ENCODE results near the gene USP7.
"Not testable (repeated sequence)": the region's sequence is repeated elsewhere in the genome, so short reads cannot be mapped to it uniquely, and the experiment has no call there.

Gene USP7

DNA sequence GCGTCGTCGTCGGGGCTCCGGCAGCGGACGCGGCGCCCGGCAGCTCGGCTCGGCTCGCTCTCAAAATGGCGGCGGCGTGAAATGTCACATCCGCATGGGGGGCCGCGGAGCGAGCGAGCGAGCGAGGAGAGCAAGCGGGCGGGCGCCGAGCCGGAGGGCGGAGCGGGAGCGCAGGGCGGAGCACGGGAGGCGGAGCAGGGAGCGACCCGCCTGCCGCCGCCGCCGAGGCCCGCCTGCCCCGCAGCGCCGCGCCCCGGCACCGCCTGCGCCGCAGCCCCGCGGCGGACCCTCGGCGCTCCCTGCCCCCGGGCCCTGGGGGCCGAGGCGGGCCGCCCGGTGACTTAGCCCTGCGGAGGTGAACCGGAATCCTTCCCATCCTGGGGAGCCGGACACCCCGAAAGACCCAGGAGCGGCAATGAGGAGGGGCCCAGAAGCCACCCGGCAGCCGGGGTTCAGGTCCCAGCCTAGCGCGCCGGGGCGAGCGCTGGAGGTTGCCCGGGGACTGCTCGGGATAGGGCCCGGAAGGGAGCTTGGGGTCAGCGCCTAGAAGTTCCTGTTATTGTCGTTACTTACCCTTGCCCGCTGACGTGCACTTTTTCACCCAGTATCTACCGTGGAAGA is at the start of gene USP7:
TSS of gene USP7 (minus strand) at position 86 of the 621 bp plus-strand sequence. CDS start 621 bp downstream, outside the sequence.
- peak; percentile 47 for DNase-seq

DNA sequence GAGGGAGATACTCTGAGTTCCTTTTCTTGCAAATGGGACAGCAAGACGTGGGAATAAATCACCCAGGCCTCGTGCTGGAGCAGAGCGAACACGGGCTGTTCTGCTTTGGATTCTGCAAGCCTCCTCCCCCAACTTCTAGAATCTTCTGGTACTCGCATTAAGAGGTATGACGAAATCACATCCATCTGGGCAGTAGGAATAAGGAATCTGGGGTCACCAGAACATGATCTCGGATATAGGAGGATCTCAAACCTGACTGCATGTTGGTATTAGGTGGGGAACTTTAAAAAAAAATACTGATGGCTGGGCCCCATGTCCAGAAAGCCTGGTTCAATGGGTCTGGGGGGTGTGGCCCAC is 49.8 kb upstream of the USP7 start:
- no peak for DNase-seq

DNA sequence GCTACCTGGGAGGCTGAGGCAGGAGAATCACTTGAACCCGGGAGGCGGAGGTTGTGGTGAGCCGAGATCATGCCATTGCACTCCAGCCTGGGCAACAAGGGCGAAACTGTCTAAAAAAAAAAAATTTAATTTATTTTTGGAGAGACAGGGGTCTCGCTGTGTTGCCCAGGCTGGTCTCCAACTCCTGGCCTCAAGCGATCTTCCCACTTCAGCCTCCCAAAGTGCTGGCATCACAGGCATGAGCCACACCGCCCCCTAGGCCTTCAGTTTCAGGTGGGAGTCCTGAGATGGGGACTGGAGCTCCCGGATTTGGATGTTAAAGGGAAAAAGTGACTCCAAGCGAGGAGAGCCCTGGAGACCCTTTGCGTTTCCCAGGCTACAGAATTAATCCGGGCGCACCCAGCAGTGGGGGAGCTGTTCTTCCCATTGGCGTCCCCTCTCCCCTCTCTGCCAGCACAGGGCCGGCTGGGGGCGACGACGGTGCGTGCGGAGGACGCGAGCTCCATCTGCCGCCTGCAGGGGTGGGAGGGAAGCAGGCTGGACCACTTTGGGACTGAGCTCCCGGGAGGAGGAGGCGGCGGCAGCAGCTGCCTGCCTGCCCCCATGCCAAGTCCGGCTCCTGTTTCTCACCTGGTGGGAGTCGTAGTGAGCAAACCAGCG is 49.3 kb upstream of the USP7 start:
- DNase-seq: peak; percentile 48

DNA sequence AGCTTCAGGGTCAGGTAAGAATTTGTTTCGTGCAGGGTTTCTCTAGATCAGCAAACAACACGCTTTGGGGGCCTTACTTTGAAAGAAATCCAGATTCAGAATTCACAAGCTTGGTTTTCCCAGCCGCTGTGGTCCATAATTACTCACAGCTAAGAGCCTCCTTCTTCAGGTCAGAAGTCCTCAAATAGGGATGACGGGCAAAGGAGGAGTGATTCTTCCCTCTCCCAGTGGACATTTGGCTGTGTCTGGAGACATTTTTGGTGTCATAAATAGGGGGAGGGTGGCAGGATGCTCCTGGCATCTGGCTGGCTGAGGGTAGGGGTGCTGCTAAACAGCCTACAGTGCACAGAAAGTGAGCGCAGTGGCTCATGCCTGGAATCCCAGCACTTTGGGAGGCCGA is 48.6 kb upstream of the USP7 start:
- no peak for DNase-seq

DNA sequence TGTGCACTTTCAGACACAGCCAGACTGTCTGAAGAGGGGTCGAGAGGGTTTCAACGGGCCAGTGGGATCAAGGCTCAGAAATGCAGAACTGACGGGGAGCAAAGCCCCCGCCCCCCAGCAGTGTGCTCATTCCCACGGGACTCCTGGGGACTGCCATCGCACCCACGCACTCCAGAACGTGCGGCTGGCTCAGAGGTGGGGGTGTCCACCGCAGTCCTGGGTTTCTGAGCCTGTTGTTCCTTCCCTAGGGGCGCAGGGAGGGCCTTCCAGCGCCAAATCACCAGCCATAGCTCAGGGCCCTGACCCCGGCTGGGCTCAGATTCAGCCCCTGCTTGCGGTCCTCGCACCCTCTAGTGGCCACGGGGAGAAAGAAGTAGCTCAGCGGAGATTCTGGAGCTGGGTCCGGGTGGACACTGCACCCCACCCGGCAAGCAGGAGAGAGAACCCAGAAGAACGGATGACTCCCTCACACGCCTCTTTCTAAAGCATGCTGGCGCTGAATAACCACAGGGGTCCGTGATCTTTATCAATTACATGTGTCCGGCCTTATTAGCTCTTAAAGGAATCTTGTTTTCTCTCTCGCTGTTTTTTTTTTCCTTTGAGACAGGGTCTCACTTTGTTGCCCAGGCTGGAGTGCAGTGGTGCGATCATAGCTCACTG is 45.0 kb upstream of the USP7 start:
- no peak for DNase-seq

DNA sequence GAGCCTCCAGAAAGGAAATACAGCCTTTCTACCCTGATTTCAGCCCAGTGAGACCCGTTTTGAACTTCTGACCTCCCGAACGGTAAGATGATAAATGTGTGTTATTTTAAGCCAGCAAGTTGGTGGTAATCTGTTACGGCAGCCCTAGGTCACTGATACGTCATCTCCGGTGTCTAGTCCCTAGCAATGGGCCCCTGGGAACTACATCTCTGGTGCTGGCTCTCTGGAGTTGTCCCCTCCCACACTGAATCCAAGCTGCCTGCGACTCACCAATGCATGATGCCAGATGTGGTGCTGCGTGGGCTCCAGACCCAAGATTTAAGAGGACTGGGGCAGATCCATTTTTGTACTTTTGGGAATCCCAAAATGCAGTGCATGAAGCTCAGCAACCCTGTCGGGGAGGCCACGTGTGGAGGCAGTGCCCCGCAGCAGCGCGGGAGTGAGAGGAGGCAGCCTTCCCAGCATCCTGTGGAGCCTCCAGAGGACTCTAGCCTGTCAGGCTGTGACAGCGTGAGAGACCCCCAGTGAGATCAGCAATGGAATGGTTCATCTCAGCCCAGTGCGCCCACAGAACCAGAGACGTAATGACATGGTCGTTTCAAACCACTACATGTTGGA is 43.6 kb upstream of the USP7 start:
- DNase-seq: no peak

DNA sequence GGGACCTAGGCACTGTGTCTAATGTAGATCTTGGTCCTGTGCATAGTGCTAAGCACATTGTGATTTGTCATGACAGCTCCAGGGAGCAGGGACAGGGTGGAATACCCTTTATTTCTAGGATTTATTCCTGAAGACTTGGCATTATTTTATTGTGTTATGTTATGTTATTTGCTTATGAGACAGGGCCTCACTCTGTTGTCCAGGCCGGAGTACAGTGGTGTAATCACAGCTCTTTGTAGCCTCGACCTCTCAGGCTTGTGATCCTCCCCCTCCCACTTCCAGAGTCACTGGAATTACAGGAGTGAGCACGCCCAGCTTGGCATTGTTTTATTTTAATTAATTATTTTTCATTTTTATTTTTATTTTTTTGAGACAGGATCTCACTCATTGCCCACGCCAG is 40.5 kb upstream of the USP7 start:
- no peak for DNase-seq

DNA sequence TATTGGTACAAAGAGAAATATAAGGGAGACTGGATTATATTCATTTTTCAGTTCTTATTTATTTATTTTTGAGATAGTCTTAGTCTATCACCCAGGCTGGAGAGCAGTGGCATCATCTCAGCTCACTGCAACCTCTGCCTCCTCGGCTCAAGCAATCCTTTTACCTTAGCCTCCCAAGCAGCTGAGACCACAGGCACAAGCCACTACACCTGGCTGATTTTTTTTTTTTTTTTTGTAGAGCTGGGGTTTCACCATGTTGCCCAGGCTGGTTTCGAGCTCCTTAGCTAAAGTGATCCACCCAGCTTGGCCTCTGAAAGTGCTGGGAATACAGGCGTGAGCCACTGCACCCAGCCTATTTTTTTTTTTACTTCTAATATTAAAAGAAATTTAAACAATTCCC is 40.1 kb upstream of the USP7 start:
- no peak for DNase-seq

DNA sequence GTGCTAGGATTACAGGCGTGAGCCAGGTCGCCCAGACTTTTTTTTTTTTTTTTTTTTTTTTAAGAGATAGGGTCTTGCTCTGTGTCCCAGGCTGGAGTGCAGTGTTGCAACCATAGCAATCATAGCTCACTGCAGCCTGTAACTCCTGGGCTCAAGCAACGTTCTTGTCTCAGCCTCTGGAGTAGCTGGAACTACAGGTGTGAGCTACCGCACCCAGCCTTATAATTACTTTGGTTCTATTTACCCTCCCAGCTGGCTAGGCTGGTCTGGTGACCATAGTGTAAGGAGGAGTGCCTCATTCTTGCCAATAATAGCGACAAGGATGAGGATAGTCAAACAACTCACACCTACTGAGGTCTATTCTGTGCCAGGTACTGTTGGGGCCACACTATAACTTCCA is 39.6 kb upstream of the USP7 start:
- DNase-seq: no peak

DNA sequence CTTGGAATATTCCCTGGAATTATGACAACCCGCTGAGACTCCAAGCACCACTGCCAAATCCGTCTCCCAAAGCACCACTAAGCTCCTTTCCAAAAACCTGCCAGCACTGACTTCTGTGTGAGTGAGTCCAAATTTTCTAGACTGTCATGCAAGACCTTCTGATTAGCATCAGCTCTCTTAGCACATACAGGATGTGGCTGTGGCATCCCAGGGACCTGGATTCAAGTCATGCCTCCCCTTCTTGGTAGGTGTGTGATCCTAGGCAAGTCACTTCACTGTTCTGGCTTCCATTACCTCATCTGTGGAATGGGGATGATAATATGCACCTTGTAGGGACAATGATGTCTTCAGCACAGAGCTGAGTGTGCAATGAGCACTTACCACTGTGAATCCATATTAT is 38.3 kb upstream of the USP7 start:
- no peak for DNase-seq

DNA sequence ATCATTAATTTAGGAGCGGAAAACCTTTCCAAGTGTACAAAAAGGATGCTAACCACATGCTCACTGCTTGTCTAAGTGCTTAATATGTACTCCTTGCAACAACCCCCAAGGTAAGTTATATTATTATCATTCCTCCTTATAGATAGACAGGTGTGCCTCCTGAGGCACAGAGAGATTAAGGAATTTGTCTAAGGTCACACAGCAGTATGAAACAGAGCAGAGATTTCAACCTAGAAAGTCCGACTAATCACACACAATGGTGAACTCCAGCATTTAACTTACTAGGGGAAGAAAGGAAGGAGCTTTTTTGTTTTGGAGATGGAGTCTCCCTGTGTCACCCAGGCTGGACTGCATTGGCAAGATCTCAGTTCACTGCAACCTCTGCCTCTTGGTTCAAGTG is 37.0 kb upstream of the USP7 start:
- no peak for DNase-seq

DNA sequence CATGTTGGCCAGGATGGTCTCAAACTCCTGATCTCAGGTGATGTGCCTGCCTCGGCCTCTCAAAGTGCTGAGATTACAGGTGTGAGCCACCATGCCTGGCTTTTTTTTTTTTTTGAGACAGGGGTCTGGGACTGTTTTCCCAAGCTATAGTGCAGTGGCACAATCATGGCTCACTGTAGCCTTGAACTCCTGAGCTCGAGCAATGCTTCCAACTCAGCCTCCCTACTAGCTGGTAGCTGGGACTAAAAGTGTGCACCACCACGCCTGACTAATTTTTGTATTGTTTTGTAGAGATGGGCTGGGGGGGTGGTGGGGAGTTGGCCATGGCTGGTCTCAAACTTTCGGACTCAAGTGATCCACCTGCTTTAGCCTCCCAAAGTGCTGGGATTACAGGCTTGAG is 36.1 kb upstream of the USP7 start:
- DNase-seq: no peak

DNA sequence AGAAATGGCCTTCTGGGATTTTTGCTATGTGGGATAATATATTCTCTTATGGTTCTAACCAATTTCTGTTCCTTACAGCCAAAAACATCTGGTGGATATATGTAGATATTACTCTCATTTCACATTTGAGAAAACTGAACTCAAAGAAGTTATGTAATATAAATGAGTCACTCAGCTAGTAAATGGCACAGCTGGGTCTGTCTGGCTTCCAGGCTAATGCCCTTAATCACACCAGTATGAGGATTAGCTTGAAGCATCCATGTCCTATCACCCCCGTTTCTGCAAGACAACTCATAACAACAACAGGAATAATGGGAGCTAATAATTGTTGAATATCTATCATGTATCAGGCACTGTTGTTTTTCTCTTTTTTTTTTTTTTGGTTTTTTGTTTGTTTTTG is 34.4 kb upstream of the USP7 start:
- DNase-seq: no peak

DNA sequence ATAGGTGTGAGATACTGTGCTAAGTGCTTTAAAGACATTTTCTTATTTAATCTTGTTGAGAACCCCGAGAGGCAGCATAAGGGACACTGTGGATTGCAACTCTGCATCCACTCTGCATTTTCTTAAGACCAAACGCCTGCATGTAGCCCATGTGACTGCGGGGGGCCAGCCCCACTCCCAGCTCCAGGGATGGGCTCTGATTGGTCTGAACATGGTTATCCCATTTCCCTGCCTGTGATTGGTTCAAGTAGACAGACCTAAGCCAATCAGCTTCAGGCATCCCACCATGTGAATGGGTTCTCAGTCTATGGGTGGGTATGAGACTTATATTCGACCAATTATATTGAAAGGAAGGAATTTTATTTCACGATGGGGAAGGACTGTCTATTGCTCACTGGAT is 33.2 kb upstream of the USP7 start:
- no peak for DNase-seq

DNA sequence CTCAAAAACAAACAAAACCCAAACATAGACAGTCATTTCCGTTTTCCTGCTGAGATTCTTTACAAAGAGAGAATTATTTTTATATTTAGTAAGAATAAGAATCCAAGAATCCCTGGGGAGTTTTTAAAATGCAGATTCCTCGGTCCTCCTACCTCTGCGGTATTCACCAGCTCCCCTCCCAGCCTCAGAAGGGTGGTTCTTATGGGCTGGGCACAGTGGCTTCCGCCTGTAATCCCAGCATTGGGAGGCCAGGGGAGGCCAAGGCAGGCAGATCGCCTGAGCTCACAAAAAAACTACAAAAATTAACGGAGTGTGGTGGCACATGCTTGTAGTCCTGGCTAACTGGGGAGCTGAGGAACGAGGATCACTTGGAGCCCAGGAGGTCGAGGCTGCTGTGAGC is 26.7 kb upstream of the USP7 start:
- DNase-seq: no peak

DNA sequence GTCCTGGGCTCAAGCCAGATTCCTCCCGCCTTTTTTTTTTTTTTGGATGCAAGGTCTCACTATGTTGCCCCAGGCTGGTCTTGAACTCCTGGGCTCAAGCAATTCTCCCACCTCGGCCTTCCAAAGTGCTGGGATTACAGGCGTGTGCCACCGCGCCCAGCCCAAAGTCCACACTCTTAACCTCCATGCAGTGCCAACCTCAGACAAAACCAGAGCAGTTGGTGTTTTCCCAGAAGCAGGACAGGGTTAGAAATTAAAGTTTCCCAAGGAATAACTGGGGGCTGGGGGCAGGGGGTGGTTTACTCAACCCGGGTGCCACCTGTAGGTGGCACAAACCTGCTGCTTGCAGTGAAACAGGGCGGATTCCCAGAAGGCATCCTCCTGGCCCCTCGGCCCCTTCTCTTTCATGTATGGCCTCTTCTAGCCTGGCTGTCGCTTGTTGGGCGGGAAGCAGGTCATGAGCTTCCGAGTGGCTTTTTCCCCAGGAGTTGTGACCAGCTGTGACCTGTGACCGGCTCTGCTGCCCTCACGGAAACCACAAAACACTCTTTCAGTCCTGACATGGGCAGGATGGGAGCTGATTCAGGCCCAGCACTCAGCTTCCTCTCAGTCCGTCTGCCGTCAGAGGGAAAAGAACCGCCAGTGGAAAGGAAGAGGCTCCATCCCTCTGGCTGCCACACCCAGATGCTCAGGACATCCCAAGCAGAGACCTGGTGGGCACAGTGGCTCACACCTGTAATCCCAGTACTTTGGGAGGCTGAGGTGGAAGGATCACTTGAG is 25.6 kb upstream of the USP7 start:
- DNase-seq: no peak

DNA sequence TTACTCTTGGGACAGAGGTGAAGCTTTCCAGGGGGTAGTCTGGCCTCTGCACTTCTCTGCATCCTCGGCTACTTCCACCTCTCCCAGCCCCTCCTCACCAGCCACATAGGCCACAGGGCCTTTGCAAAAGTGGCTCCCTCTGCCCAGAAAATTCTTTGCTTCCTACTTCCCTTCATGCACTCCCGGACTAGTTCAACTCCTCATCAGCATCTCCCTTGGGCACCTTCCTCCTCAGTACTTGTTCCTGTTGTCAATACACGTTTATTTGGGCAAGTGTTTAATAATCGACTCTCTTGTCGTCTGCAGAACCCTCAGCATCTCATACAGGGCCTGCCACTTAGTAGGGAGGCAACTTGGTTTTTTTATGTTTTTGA is 23.1 kb upstream of the USP7 start:
- DNase-seq: no peak

DNA sequence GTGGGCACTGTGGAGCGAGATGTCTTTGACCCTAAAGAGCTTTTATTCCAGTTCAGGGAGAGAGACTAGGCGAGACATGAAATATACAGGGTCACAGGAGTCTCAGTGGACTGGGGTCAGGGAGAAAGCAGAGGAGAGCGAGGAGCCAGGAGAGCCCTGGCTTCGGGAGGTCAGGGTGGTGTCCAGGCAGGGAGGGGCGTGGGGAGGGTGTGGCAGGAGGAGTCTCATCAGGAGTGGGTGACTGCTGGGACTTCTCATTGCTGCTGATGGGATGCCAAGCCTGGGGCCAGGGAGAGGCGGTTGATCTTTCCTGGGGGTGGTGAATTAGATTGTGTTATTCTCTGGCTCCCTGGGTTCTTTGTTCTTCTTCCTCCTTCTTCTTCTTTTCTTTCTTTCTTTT is 22.4 kb upstream of the USP7 start:
- DNase-seq: no peak

DNA sequence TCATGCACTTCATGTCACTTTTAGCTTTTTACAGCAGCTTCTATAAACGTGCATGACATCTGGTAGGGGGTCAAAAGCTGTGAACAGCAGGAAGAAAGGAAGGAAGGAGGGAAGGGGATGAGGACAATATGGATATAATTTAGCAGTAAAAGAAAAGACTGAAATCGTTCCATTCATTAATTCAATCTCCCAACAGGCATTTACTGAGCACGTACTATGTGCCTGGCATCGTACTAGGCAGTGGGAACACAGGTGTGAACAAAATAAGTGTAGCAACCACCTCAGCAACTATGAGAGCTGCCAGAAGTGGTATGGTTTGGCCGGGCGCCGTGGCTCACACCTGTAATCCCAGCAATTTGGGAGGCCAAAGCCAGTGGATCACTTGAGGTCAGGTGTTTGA is 19.1 kb upstream of the USP7 start:
- no peak for DNase-seq

DNA sequence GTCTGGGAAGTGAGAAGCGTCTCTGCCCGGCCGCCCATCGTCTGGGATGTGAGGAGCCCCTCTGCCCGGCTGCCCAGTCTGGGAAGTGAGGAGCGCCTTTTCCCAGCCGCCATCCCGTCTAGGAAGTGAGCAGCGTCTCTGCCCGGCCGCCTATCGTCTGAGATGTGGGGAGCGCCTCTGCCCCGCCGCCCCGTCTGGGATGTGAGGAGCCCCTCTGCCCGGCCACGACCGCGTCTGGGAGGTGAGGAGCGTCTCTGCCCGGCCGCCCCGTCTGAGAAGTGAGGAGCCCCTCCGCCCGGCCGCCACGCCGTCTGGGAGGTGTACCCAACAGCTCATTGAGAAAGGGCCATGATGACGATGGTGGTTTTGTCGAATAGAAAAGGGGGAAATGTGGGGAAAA is 18.2 kb upstream of the USP7 start:
- DNase-seq: not testable (repeated sequence)

DNA sequence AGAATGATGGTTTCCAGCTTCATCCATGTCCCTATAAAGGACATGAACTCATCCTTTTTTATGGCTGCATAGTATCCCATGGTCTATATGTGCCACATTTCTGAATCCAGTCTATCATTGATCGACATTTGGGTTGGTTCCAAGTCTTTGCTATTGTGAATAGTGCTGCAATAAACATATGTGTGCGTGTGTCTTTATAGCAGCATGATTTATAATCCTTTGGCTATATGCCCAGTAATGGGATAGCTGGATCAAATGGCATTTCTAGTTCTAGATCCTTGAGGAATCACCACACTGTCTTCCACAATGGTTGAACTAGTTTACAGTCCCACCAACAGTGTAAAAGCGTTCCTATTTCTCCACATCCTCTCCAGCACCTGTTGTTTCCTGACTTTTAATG is 12.5 kb upstream of the USP7 start:
- DNase-seq: not testable (repeated sequence)

DNA sequence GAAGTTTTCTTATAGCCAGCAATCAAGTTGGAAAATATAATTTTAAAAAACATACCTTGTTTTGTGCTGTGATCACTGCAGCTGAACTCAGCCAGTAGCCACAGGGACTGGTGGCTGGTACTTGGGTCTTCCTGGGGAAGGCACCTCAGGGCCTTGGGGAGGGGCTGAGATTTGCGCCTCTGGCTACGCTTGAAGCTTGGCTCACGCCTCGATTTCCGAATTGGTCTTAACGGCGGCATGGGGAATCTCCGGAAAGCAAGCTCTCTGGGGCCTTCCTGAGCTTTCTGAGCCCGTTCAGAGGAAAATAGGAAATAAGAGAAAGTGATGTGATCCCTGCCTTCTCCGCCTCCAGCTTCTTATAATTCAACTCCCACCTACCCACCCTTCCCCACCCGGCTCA is 11.3 kb upstream of the USP7 start:
- DNase-seq: no peak

DNA sequence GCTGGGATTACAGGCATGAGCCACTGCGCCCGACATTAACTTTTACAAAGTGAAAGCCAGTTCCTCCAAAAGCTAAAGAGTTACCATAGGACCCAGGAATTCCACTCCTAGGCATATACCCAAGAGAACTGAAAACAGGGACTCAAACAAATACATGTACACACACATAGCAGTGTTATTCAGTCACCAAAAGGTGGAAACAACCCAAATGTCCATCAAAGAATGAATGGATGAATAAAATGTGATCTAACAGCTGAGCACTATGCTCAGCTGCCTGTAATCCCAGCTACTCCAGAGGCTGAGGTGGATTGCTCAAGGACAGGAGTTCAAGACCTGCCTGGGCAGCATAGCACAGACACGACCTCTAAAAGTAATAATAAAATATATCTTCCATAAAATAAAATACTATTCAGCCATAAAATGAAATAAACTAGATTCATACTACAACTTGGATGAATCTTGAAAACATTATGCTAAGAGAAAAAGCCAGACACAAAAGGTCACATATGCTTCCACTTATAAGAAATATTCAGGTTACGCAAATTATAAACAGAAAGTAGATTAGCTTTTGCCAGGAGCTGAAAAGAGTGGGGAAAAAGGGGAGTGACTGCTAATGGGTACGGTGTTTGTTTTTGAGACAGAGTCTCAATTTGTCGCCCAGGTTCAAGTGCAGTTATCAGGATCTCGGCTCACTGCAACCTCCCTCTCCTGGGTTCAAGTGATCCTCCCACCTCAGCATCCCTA is 9.3 kb upstream of the USP7 start:
- DNase-seq: no peak
